HG03097 (cell line): Measurements from ENCODE around the gene RHBDD3.

Experiments
- ATAC-seq: cut with Tn5 transposase; IDR thresholded peaks from one replicate; pipeline ENCODE4 v1.9.1; 2021; ENCODE audit not compliant: unreplicated experiment, low FRiP score

RHBDD3 gene

DNA sequence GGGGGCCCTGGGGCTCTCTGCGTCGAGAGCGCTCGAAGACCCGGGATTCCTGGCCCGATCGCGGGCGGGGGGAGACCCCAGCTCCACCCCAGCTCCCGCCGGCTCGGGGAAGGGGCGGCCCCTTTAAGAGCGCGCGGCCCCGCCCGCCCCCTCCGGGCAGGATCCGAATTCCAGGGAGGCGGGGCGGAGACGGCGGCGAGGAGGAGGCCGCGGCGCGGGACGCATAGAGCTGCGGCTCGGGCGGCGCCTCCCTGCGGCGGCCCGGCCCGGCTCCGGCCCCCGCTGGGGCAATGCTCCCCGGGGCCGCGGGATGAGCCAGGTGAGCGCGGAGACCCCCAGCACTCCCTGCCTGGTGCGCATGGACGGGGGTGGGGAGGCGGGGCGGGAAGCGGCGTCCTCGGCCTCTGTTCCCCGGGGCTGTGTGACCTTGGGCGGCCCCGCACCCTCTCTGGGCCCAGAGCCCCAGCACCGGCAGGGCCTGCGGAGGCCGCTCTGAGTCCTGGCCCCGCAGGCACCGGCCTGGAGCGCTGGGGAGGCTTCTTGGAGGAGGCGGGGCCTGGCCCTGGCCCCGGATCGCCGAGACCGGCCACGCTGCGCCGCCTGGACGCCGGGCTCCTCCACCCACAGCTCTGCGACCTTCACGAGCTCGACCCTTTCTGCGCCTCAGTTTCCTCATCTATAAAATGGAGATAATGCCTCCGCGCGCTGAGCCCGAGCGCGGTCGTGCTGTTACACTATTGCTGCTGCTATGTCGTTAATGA lies 39.2 kb upstream of the RHBDD3 start:
- no peak for ATAC-seq

- ATAC-seq, result no peak
These were observed 38.5 kb upstream of the RHBDD3 start, which contains the start of gene GAS2L1 for GRCh38 chr22:29306175-29306834. GAS2L1 (plus strand) TSS chr22:29306650; CDS start chr22:29308106, 1,456 bp downstream.

DNA sequence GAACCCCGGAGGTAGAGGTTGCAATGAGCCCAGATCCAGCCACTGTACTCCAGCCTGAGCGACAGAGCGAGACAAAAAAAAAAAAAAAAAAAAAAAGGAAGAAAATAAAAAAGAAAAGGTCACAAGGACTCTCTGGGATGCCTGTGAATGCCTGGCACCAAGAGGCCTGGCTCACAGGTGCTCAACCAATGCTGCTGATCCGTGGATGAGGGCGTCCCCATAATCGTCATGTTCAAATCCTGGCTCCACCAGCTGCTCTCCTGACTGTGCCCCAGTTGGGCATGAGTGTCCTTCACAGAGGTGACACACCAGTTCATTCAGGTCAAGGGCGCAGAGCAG lies 38.0 kb upstream of the RHBDD3 start:
- ATAC-seq, result no peak

GRCh38 chr22:29302681-29303465 lies 35.1 kb upstream of the RHBDD3 start:
- ATAC-seq, result no peak

- ATAC-seq, result no peak
These were observed 34.6 kb upstream of the RHBDD3 start for GRCh38 chr22:29302402-29302680.

GRCh38 chr22:29301716-29302401 lies 34.1 kb upstream of the RHBDD3 start:
- no peak for ATAC-seq

- ATAC-seq, result no peak
These were observed 33.2 kb upstream of the RHBDD3 start for GRCh38 chr22:29300807-29301601.

- no peak for ATAC-seq
These were observed 32.7 kb upstream of the RHBDD3 start for GRCh38 chr22:29300467-29300806.

- no peak for ATAC-seq
These were observed 31.5 kb upstream of the RHBDD3 start for GRCh38 chr22:29299136-29299900.

- ATAC-seq, result no peak
These were observed 30.9 kb upstream of the RHBDD3 start for GRCh38 chr22:29298641-29299040.

DNA sequence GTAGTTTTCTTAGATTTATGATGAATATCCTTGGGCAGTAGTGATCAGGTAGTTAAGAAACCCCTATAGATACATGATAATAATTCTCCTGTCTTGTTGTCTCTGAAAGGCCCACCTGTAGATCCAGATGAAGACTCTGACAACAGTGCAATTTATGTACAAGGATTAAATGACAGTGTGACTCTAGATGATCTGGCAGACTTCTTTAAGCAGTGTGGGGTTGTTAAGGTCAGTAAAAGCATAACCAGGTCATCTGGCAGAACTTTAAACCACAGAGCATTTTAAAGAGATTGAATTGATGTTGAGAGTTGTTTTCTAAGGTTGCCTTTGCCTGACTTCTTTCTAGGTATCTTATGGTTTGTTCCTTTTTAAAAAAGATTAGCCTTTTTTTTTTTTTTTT lies 24.6 kb upstream of the RHBDD3 start:
- ATAC-seq, result no peak

DNA sequence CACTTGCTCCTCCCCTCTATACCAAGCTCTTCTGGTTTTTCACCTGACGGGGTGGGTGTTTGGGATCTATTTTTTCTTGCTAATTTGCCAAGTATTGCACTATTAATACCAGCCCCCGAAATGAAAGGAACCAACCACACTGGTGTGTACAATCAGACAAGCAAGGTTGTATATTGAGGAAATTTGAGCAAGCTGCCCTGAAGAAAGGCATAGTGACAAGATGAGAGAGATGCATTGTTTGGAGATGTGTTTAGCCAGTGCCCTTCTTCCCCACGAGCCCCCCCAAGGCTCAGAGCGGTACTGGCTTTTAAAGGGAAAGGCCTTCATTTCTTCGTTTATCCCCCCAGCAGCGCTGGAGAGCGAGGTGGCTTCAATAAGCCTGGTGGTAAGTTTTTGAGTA lies 23.4 kb upstream of the RHBDD3 start:
- ATAC-seq, result no peak

GRCh38 chr22:29290061-29290460 lies 22.3 kb upstream of the RHBDD3 start:
- no peak for ATAC-seq

- no peak for ATAC-seq
These were observed 21.1 kb upstream of the RHBDD3 start for GRCh38 chr22:29288837-29289236.

DNA sequence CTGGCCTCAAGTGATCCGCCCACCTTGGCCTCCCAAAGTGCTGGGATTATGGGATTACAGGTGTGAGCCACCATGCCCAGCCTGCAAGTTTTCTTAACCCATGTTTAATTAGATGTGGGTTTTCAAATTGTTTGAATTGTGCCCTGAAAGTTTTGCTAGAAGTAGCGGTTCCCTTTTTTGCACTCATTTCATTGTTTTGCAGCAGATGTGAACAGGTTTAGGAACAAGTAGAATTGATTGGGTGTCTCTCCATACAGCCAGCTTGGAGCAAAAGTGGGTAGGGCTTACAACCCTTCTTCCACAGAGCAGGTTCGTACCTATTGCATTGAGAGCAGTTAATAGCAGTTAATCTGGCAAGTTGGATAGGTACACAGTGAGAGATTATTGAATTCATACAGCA lies 16.4 kb upstream of the RHBDD3 start:
- ATAC-seq, result no peak

DNA sequence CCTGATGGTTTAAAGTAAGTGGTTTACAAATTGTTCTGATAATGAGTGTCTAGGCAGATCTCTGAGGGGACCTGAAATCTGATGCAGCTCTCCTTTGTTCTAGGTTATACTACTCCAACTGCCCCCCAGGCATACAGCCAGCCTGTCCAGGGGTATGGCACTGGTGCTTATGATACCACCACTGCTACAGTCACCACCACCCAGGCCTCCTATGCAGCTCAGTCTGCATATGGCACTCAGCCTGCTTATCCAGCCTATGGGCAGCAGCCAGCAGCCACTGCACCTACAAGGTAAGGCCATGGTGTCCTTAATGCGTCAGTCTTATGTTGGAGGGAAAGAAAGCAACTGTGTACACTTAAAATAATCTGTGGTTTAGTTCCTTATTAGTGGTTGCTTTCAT lies 10.1 kb upstream of the RHBDD3 start:
- ATAC-seq, result no peak

DNA sequence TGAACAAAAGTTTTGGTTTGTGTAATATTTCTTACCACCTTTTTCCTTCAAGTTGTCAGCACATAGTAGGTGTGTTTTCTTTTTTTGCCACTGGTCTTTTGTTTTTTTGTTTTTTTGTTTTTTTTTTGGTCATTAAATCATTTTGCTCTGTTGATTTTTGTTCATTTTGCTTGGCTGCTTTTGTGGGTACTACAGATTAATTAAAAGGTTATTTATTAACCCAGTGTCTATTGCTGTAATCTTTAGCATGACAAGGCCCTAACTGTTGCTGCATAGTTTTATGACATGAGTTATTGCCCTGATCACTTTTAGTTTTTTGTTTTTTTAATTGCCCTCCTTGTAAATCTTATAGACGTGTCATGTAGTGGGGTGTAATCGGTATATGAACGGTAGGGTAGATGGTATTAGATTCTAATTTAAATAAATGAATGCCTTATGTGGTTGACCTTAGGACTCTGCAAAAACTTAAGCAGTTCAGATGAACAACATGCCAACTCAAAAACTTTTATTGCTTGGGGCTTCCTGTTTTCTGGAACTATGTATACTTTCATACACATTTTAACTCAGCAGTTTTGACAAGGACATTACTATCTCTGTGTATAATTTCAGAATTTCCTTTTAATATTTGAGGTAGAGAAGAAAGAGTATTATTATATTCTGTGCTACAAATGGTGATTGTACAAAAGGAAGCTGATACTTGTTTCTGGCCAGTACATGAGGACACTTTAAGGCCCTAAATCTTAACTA lies 8.2 kb upstream of the RHBDD3 start:
- no peak for ATAC-seq

DNA sequence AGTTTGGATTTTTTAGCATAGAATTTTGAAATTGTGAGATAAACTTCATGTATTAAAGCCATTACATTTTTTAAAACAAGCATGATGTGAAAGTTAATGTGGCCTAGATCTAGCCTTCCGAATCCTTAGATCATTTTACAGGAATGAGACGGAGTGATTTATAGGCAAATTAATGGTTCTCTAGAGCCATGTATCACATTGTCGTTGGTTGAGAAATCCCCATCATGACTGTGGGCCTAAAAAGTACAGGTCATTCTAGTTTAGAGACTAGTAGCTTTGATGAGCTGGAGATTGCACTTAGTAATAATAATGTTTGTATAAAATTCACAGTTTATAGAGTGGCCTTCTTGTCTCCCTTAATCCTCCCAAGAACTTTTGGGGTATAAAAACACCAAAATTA lies 7.4 kb upstream of the RHBDD3 start:
- ATAC-seq, result no peak

- ATAC-seq, result no peak
These were observed 4.8 kb upstream of the RHBDD3 start for GRCh38 chr22:29272624-29273023.
